Measurements from ENCODE around the gene SLC29A2. TPM values are rescaled to one million over a fixed set of nuclear protein-coding genes. Genes with fewer than 3 reads are reported as not detected.
"Not testable (repeated sequence)": the region's sequence is repeated elsewhere in the genome, so short reads cannot be mapped to it uniquely, and the experiment has no call there.

SLC29A2 gene
- total RNA-seq, 1 donor from 2014 or later, result 10.2 TPM

DNA sequence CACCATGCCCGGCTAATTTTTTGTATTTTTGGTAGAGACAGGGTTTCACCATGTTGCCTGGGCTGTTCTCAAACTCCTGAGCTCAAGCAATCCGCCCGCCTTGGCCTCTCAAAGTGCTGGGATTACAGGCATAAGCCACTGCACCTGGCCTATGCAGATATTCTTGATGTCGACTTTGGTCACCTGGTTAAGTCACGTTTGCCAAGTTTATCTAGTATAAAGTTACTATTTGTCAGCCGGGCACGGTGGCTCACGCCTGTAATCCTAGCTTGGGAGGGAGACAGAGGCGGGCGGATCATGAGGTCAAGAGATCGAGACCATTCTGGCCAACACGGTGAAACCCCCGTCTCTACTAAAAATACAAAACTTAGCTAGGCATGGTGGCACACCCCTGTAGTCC lies 12.8 kb upstream of the SLC29A2 start:
- not testable (repeated sequence) for DNase-seq

DNA sequence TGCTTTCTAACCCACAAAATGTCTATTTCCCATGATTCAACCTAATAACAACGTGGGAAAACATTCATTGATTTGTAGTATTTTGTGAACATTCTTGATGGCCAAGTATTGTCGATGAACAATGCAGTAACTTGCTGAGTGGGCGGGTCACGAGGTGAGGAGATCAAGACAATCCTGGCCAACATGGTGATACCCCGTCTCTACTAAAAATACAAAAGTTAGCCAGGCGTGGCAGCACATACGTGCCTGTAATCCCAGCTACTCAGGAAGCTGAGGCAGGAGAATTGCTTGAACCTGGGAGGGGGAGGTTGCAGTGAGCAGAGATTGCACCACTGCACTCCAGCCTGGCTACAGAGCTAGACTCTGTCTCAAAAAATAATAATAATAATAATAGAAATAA lies 8.7 kb upstream of the SLC29A2 start:
- DNase-seq, result not testable (repeated sequence)

DNA sequence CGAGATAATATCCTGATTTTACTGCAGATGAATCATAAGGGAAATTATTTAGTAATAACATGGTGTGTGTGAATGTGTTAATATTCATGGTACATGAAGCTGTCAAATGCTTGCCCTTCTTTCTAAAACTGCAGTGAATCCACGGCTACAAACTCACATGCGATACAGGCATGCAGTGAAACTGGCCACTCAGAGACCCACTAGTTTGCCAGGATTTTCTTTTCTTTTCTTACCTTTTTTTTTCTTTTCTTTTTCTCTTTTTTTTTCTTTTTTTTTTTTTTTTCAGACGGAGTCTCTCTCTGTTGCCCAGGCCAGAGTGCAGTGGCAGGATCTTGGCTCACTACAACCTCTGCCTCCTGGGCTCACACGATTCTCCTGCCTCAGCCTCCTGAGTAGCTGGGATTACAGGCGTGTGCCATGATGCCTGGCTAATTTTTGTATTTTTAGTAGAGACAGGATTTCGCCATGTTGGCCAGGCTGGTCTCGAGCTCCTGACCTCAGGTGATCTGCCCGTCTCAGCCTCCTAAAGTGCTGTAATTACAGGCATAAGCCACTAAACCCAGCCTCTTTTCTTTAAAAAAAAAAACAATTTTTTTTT lies 2.2 kb upstream of the SLC29A2 start:
- DNase-seq, result not testable (repeated sequence)

DNA sequence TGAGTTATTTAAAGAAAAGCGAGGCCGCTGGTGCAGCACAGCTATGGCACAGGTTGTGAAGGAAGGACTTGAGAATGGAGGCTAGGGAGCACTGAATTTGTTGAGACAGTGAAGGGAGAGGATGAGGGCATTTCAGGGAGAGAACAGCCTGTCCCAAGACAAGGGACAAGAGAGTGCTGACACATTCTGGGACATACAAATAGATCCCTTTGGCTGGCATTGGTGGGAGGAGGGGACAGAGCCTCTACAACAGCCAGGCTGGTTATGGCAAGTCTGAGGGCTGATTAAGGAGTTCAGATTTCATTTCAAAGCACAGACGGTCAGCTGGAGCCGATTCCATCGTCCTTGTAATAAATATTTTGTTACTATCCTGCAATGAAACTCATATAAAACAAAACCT lies 1.7 kb upstream of the SLC29A2 start:
- DNase-seq, result peak; percentile 57

DNA sequence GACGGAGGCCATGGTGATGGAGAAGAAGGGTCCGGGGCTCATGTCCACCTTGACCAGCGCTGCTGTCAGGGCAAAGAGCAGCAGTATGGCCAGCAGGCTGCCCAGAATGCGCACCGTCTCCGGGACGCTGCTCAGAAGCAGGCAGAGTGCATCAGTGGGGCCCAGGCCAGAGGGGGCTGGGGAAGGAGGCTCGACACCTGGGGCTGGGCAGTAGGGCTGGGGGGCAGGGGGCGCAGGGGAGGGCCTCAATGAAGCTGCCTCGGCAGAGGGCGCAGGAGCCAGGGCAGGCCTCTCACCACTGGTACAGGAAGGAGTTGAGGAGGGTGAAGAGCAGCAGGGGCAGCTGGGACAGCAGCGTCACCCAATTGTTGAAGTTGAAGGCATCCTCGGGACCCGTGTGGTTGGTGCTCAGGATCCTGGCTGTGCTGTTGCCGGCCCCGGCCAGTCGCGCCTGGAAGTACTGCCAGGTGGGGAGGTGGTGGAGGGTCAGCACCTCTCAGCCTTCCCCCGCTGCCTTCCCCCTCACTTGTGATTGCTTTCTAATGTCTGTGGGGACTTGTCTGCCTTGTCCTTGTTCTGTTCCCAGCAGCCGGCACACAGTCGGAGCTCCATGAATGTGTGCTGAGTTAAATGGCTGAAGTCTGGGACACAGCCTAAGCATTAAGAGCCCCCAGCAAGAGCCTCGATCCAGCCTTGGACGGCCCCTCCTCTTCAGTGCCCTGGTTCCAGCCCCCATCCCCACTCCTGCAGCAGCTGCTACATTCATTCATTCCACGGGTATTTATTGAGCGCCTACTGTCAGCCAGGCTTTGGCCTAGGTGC lies 2.3 kb downstream of the SLC29A2 start:
- DNase-seq, result peak; percentile 81

DNA sequence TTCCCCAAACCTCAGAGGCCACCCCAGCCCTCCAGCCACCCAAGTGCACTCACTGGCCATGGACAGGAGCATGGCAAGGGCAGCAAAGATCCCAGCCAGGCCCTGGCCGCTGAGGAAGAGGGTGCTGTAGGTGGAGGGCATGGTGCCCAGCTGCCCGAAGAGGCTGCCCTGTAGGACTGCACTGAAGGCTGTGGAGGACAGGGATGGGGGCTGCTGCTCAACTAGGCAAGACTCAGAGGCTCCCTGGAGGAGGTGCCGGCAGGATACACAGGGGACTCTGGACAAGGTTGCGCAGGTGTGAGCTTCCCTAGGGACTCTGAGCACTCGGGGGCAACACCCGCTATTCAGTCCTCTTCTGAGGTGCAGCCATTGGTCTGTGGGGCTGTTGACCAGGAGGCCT lies 3.1 kb downstream of the SLC29A2 start:
- DNase-seq, result no peak

DNA sequence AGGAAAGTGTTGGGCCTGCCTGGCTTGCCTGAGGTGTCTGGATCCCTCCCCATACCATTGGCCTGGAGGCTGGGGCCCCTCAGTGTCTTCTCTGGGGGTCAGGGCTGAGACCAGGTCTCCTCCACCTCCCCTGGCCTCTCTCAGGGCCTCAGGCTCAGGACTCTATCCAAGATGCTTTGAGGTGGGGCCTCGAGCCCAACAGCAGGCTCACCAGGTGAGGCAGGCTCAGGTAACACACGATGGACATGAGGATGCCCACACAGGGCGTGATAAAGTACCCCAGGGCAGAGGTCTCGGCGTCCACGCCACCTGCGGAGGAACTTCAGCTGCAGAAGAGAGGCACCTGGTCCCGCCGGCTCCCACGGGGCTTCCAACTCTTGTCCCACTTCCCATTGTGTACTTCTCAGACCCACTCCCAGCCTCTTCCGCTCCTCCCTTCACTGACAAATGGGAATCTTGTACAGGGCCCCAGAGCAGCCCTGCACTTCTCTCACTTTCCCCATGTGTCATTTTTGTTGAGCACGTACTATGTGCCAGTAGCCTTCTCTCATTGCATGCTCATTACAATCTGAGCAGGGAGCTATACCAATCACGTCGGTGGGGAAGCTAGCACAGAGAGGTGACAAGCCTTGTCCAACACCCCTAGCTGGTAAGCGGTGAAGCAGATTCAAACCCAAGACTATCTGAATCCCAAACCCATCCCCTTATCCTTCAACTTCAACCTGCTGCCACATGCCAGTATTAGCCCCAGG lies 3.8 kb downstream of the SLC29A2 start:
- DNase-seq, result no peak

DNA sequence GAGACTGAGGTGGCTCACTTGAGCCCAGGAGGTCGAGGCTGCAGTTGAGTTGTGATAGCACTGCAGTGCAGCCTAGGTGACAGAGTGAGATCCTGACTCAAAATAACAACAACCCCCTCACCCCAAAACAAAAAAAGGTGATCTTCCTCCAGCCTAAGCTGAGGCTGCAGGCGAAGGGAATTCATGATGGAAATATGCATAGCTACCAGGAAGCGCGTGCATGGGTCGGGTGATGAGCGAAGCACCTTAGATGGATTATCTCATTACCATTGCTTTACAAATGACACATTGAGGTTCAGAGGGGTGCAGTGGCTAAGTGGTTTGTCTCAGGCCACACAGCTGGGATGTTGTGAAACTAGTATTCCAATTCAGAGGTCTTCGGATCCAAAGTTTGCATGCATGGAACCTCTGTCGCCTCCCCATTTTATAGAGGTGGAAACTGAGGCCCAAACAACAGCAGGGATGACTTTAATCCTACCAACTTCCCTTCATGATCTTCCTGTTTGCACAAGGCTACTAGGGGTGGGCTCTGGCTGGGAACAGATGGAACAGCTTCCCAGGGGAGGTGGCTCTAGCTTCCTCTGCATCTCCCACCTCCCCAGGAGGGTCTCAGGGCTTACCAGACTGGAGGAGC lies 4.6 kb downstream of the SLC29A2 start:
- DNase-seq, result no peak

DNA sequence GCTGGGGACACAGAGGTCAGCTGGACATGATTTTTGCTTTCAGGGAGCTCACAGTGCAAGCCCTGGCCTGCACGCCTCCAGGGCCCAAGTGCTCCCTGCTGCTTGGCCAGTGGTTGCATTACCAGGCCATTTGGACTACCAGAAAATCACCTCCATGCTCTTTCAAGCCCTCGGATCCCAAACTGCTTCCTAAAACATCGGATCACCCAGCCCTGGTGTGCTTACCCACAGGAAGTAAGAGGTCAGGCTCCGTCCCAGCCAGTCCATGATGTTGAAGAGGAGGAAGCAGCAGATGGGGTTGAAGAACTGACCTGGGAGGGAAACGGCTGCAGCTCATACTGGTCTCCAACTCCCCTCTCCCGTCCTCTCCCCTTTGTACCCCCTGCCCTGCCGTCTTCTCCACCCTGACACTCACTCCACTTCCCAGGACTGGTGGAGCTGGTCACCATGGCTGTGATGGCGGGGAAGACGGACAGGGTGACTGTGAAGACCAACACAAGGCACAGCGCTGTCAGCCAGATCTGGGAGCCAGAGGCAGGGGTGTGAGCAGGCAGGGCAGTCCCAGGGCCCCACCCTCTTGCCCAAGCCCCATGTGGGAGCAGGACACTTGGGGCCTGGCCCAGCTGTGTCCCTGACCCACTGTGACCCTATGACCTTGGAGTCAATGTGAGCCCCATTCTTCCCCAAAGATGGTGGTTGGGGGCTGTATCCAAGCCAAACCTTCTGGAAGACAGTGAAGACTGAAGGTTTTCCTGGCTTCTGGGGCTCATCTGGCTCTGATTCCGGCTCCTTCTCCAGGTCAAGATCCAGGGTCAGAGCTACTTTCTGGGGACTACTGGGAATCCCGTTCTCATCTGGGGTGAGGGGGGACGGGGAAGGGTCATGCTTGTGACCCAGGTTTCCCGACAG lies 5.6 kb downstream of the SLC29A2 start:
- DNase-seq, result no peak

DNA sequence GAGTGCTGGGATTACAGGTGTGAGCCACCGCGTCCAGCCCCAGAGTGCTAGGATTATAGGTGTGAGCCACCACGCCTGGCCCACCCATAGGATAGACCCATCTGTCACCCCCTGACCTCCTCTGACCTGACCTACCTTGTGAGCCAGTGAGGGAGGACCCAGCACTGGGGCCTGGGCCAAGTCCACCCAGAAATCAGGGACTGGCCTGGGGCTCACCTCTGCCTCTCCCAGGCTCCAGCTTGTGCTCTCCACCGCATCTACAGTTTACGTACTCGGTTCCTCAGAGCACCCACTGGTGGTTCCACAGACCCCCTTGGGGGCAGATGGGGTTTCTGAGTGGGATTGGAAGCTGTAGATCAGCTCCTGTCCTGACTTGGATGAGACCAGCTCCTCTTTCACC lies 6.4 kb downstream of the SLC29A2 start:
- DNase-seq, result no peak

DNA sequence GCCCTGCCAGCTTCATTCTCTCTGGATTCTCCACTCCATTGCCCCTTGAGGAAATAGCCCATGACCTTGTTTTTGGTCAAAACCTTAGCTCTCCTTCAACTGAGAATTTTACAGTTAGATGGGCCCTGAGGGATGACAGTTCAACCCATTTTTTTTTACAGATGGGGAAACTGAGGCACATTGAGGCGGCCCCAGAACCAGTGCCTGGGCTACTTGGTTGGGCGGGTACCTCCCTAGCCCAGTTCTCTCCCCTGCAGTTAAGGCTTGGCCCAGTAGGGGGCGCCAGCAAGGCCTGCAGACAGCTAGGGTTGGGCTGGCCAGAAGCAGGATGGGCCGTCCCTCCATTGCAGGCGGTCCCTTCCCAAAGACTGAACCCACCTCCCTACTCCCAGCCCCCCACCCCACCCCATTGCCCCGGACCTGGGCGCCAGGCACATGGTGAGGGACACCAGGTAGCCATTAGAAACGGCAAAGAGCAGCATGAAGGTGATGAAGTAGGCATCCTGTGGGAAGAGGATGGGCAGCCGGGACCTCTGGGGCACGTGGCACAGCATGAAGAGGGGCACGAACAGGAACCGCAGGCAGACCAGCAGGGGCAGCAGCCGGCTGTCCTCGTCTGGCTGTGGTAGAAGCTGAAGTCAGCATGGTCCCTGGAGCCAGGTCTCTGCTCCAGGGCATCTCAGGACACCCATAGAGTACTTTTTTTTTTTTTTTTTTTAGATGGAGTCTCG lies 7.6 kb downstream of the SLC29A2 start:
- no peak for DNase-seq

DNA sequence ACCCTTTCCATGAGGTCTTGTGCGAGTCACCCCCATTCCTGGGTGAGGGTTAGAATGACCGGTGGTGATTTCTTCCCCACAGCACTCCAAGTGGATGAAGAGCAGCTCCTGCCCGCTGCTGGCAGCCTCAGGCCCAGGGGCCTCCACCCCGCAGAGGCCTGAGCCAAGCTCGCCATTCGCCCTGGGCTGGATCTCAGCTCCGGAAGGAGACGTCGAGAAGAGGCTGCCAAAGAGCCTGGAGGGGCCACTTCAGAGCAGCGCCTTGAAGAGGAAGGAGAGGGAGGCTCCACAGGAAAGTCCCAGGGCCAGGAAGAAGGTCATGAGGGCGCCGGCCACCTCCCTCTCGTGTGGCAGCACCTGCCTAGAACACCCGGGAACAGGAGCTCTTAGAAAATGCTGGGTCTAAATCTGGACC lies 8.4 kb downstream of the SLC29A2 start:
- DNase-seq, result no peak

DNA sequence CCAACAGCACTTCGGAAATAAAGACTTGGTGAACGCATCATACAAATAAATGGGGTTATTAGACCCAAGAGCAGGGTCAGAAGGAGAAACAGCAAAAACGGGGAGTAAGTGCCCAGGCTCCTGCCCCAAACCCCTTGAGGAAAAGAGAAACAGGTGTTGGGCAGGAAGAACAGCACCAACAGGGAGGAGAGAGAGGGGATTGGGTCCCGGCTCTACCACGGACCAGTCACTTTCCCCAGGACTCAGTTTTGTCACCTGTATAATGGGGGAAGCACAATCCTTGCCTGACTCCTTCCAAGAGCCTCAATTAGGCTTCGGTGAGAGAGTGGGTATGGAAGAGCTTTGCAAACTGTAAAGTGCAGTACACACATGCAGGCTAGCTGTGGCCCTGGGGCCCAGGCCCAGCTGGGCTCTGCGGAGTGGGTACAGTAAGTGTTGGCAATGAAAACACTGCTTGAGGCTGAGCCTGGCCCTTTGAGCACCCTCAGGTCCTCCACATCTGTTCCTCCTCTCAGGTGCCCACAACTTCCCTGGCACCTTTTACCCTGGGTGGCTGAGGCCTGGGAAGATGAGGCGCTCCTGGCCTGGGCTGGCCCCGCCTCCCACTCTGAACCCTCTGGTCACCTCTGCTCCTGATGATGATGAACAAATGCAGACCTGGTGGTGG lies 8.9 kb downstream of the SLC29A2 start:
- DNase-seq, result no peak

DNA sequence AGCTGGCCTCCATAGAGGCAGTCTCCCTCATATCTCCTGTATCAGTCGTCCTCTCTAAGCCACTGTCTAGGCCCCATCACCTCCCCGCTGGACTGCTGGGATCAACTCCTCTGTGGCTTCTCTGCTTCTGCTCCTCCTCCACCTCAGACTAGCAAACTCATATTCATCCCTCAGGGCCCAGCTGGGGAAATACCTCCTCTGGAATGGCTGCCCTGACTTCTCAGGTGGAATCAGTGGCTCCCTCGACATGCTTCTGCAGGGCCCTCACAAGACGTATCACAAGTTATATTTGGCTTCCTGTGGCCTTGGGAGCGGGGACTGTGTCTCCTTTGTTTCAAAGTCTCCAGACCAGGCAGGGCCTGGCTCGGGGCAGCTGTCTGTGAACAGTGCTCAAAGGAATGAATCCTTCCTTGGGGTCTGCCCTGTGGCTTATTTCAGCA lies 10.0 kb downstream of the SLC29A2 start:
- DNase-seq, result no peak

DNA sequence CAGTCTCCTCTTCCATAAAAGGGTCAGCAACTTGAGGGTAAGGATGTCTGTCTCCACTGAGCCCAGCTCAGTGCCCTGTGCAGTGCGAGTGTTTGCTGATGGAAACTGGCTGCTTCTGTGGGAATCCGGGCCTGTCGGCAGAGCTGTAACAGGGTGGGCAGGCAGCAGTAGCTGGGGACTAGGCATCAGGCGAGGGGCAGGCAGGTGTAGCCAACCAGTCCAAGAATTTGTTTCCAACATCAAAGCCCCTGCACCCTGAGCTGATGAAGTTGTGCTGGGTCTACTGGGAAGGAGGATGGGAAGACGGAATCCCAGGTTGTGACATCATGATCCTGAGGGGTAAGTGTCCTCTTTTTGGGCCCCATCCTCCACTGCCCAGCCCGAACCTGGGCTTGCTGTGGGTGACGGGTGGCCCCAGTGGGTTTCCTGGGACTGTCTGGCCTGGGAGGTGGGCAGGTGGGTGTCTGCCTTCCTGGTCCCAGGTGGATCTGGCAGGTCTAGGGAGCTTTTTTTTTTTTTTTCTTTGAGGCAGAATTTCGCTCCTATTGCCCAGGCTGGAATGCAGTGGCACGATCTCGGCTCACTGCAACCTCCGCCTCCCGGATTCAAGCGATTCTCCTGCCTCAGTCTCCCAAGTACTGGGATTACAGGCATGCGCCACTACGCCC lies 11.0 kb downstream of the SLC29A2 start:
- DNase-seq, result no peak

DNA sequence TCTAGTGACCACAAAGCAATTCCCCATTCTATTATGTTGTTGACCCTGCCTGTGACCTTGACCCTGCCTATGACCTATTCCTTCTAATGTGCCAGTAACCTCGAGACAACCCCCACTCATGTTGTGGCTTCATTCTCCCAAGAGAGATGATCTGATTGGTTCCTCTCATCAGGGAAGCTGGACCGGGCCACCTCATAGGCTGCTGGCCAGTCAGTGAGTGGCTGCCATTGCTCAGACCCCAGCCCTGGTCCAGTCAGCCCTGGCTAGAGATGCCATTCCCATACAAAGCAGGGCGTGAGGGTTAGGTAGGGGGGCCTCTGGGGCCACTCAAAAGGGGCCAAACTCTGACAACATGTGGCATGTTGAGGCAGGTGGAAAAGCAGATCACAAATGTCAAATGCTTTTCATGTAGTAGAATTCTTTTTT lies 11.9 kb downstream of the SLC29A2 start:
- DNase-seq, result no peak

DNA sequence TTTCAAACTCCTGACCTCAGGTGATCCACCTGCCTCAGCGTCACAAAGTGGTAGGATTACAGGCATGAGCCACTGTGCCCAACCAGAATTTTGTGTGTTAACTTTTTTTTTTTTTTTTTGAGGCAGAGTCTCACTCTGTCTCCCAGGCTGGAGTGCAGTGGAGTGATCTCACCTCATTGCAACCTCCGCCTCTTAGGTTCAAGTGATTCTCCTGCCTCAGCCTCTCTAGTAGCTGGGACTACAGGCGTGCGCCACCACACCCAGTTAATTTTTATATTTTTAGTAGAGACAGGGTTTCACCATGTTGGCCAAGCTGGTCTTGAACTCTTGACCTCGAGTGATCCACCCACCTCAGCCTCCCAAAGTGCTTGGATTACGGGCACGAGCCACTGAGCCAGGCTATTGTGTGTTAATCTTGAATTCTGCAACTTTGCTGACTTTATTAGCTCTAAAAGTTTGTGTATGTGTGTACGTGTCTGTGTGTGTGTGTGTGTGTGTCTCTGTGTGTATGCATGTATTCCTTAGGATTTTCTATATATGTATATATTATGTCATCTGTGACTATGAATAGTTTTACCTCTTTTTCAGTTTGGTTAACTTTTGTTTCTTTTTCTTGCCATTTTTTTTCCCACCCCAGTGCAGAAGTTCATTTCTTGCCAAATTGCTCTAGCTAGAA lies 20.9 kb downstream of the SLC29A2 start:
- DNase-seq, result not testable (repeated sequence)

DNA sequence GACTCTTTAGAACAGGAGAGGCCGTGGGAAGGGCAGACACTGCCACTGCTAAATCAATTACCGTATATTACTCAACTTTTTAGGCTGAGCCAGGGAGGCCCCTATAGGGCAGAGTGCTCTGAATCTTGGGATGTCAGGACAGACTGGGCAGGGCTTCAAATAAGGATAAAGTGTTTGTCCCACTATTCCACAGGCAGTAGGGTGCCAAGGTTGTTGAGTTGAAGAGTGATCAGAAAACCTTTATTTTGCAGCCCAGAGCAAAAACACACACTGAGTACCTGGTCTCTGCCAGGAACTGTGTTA lies 22.5 kb downstream of the SLC29A2 start:
- DNase-seq, result no peak
